GM19240 (cell line): ENCODE results near the gene IL9R.
"Not testable (repeated sequence)": the region's sequence is repeated elsewhere in the genome, so short reads cannot be mapped to it uniquely, and the experiment has no call there.

Experiments
- DNase-seq: peaks from one replicate; pipeline ENCODE4 v3.0.0; 2011; ENCODE audit warnings: low spot score; ENCODE audit not compliant: insufficient read length

Gene IL9R

DNA sequence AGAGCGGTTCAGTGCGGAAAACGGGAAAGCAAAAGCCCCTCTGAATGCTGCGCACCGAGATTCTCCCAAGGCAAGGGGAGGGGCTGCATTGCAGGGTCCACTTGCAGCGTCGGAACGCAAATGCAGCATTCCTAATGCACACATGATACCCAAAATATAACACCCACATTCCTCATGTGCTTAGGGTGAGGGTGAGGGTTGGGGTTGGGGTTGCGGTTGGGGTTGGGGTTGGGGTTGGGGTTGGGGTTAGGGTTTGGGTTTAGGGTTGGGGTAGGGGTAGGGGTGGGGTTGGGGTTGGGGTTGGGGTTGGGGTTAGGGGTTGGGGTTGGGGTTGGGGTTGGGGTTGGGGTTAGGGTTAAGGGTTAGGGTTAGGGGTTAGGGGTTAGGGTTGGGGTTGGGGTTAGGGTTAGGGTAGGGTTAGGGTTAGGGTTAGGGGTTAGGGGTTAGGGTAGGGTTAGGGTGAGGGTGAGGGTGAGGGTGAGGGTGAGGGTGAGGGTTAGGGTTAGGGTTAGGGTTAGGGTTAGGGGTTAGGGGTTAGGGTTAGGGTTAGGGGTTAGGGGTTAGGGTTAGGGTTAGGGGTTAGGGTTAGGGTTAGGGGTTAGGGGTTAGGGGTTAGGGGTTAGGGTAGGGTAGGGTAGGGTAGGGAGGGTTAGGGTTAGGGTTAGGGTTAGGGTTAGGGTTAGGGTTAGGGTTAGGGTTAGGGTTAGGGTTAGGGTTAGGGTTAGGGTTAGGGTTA is 32.4 kb downstream of the IL9R start:
- not testable (repeated sequence) for DNase-seq

DNA sequence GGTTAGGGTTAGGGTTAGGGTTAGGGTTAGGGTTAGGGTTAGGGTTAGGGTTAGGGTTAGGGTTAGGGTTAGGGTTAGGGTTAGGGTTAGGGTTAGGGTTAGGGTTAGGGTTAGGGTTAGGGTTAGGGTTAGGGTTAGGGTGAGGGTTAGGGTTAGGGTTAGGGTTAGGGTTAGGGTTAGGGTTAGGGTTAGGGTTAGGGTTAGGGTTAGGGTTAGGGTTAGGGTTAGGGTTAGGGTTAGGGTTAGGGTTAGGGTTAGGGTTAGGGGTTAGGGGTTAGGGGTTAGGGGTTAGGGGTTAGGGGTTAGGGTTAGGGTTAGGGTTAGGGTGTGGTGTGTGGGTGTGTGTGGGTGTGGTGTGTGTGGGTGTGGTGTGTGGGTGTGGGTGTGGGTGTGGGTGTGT is 33.0 kb downstream of the IL9R start:
- DNase-seq, result not testable (repeated sequence)
